ENCODE results near the gene SLC24A4.

Gene SLC24A4

GRCh38 chr14:92458136-92459029 is 135.4 kb downstream of the SLC24A4 start:
- DNase-seq (ENCODE audit: low read depth): no peak

GRCh38 chr14:92459030-92459949 is 136.3 kb downstream of the SLC24A4 start:
- no peak for DNase-seq (ENCODE audit: low read depth)

- DNase-seq (ENCODE audit: low read depth): no peak
Measured at GRCh38 chr14:92459950-92460421, 137.0 kb downstream of the SLC24A4 start.

GRCh38 chr14:92460541-92460915 is 137.6 kb downstream of the SLC24A4 start:
- no peak for DNase-seq (ENCODE audit: low read depth)

GRCh38 chr14:92460916-92461579 is 138.1 kb downstream of the SLC24A4 start:
- no peak for DNase-seq (ENCODE audit: low read depth)

- no peak for DNase-seq (ENCODE audit: low read depth)
Measured at GRCh38 chr14:92461891-92462290, 138.9 kb downstream of the SLC24A4 start.

- no peak for DNase-seq (ENCODE audit: low read depth)
Measured at GRCh38 chr14:92462568-92462967, 139.6 kb downstream of the SLC24A4 start.

- no peak for DNase-seq (ENCODE audit: low read depth)
Measured at GRCh38 chr14:92463141-92463540, 140.2 kb downstream of the SLC24A4 start.

- DNase-seq (ENCODE audit: low read depth): no peak
Measured at GRCh38 chr14:92464156-92464555, 141.2 kb downstream of the SLC24A4 start.

- no peak for DNase-seq (ENCODE audit: low read depth)
Measured at GRCh38 chr14:92464716-92465115, 141.8 kb downstream of the SLC24A4 start.

- DNase-seq (ENCODE audit: low read depth): no peak
Measured at GRCh38 chr14:92465353-92466055, 142.5 kb downstream of the SLC24A4 start.

GRCh38 chr14:92466059-92466458 is 143.1 kb downstream of the SLC24A4 start:
- no peak for DNase-seq (ENCODE audit: low read depth)

GRCh38 chr14:92469515-92469914 is 146.6 kb downstream of the SLC24A4 start:
- DNase-seq (ENCODE audit: low read depth): no peak

- DNase-seq (ENCODE audit: low read depth): no peak
Measured at GRCh38 chr14:92470215-92470614, 147.2 kb downstream of the SLC24A4 start.

GRCh38 chr14:92470811-92471210 is 147.8 kb downstream of the SLC24A4 start:
- DNase-seq (ENCODE audit: low read depth): no peak

GRCh38 chr14:92471919-92472318 is 149.0 kb downstream of the SLC24A4 start:
- DNase-seq (ENCODE audit: low read depth): no peak

- DNase-seq (ENCODE audit: low read depth): no peak
Measured at GRCh38 chr14:92472860-92473259, 149.9 kb downstream of the SLC24A4 start.

- DNase-seq (ENCODE audit: low read depth): no peak
Measured at GRCh38 chr14:92473261-92473968, 150.4 kb downstream of the SLC24A4 start.

- no peak for DNase-seq (ENCODE audit: low read depth)
Measured at GRCh38 chr14:92473969-92474535, 151.1 kb downstream of the SLC24A4 start.

GRCh38 chr14:92475037-92475436 is 152.1 kb downstream of the SLC24A4 start:
- no peak for DNase-seq (ENCODE audit: low read depth)

All from activated T-cell treated with anti-CD3 and anti-CD28 coated beads for 1 hour (primary cell).